Dendritic cell treated with granulocyte-macrophage colony-stimulating factor and Interleukin-4, amounts not matched to agents 40 ng/mL and 50 ng/mL, for 4 days (primary cell): ENCODE measurements around the gene OXA1L.

Experiments
- H3K27ac Mint-ChIP-seq: one replicate; pipeline ENCODE4 v1.8.0; 2022; ENCODE audit warnings: mild to moderate bottlenecking, mixed read lengths
- H3K27me3 Mint-ChIP-seq: one replicate; pipeline ENCODE4 v1.8.0; 2022; ENCODE audit warnings: mild to moderate bottlenecking, mixed read lengths
- H3K36me3 Mint-ChIP-seq: one replicate; pipeline ENCODE4 v1.8.0; 2022; ENCODE audit warnings: low read depth, mixed read lengths
- H3K4me1 Mint-ChIP-seq: one replicate; pipeline ENCODE4 v1.8.0; 2022; ENCODE audit warnings: low read depth, mixed read lengths
- H3K4me3 Mint-ChIP-seq: one replicate; pipeline ENCODE4 v1.8.0; 2022; ENCODE audit warnings: mild to moderate bottlenecking, moderate library complexity, mixed read lengths
- H3K9me3 Mint-ChIP-seq: one replicate; pipeline ENCODE4 v1.8.0; 2022; ENCODE audit warnings: mixed read lengths
- intact Hi-C: fragments of 100-400 bp; cut with micrococcal nuclease; formaldehyde crosslinking; loops from one replicate; pipeline ENCODE4 v1.15.0; 2022

The OXA1L gene

GRCh38 chr14:22814941-22815713 lies 48.6 kb downstream of the OXA1L start, which contains the start of gene SLC7A7:
TSS of gene SLC7A7 (minus strand) at chr14:22815435. CDS start at chr14:22813398, 2,037 bp downstream.
- peaks cover 80% of the 10 kb centered on the region for H3K4me1 Mint-ChIP-seq
- H3K4me3 Mint-ChIP-seq, result peak within 1 kb of the TSS; percentile 84
- H3K27me3 Mint-ChIP-seq, result no peaks in the 10 kb centered on the region
- H3K27ac Mint-ChIP-seq, result peak within 1 kb of the TSS; percentile 85
- H3K9me3 Mint-ChIP-seq, result no peaks in the 10 kb centered on the region
- intact Hi-C loops, result loop anchor here (2.0 to 5.0 kb wide), 2 partner anchors 32 to 243 kb away; no protein-coding TSS in a partner anchor
- H3K36me3 Mint-ChIP-seq, result peaks cover 34% of the 10 kb centered on the region

DNA sequence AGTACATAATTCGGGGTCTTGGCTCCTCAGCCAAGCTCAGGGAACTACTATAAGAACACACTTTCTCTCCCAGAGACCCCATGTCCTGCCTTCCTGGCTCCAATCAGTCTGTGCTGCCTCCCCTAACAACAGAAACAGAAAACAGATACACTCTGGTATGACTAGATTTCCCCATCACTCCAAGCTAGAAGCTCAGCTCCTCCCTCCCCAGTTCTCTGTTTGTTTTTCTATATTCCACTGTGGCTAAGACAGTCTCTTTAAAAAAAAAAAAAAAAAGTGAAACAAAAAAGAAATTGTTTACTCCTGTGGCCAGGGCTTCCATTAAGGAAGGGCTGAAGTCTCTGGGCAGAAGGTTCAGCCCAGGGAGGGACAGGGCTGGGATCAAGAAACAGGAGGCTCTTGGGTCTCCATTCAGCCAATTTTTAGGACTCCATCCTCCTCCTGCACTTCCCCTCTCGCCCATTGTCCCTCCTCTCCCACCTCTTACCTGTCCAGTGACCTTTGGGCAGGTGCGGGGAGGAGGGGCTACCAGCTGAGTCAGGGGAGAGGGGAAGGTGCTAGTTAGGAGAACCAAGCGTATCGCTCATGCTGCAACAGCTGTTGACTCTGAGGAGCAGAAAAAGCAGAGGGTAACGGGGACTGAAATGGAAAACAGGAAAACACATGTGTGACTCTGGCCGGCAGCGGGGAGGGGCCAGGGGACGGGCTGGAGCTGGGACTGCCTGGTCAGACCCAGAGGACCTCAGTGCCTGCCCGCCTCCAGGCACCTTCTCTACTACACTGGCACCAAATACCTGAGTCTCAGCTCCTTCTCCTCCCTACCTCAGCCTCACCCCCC lies 52.9 kb downstream of the OXA1L start:
- H3K36me3 Mint-ChIP-seq, result peaks cover 9% of the 10 kb centered on the region
- peak overlapping the region; percentile 80 for H3K27ac Mint-ChIP-seq
- intact Hi-C loops, result loop anchor here (2.0 to 5.0 kb wide), 2 partner anchors 161 to 247 kb away; no protein-coding TSS in a partner anchor
- H3K27me3 Mint-ChIP-seq, result no peaks in the 10 kb centered on the region
- no peaks in the 10 kb centered on the region for H3K9me3 Mint-ChIP-seq
- H3K4me3 Mint-ChIP-seq, result peak overlapping the region; percentile 77
- peaks cover 74% of the 10 kb centered on the region for H3K4me1 Mint-ChIP-seq

GRCh38 chr14:22820731-22821130 lies 54.2 kb downstream of the OXA1L start:
- Mint-ChIP-seq H3K36me3 (no peaks in the 10 kb centered on the region), H3K4me3 (no peak overlapping the region), H3K9me3 (no peaks in the 10 kb centered on the region), H3K27ac (no peak overlapping the region), H3K4me1 (peaks cover 68% of the 10 kb centered on the region), H3K27me3 (no peaks in the 10 kb centered on the region)
- intact Hi-C loops, result loop anchor here (5.0 kb wide), 1 partner anchor 82 kb away; no protein-coding TSS in a partner anchor

DNA sequence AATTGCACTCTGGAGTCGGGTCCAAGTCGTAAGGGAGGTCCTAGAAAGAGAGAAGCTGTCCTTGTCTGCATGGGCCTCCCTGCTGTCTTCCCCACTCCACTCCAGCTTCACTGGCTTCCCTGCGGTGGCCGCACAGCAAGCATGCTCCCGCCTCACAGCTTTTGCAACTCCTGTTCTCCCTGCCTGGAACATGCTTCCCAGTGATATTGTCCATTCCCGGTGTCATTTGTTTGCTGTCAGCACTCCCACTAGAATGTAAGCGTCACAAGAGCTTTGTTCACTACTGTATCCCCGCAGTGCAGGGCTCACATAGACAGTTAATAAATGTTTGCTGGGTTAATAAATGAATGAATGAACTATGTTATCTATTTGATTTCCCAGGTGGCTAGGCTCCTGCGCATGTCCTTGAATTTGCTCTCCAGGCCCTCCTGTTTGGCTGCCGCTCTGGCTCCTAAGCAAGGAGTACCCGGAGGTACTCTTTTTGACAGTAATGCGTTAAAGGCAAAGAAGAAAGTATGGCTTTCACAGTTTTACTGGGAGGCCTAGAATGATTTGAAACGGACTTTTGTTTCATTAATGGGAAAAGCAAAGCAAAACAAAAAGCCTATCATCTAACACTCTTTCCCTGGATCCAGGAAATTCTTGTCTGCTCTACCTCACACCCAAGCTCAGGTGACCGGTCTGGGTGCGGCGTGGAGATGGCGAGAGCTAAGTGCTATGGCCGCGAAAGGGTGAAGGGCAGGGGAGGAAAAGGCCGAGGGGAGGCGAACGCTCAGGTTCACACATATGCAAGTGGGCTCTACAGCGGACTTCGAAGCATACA lies 54.9 kb downstream of the OXA1L start:
- Mint-ChIP-seq H3K9me3 (no peaks in the 10 kb centered on the region), H3K36me3 (no peaks in the 10 kb centered on the region), H3K27ac (peak overlapping the region; percentile 25), H3K27me3 (no peaks in the 10 kb centered on the region), H3K4me1 (peaks cover 62% of the 10 kb centered on the region), H3K4me3 (no peak overlapping the region)
- intact Hi-C loops, result loop anchor here (5.0 kb wide), 1 partner anchor 81 kb away; no protein-coding TSS in a partner anchor

- peak overlapping the region; percentile 72 for H3K27ac Mint-ChIP-seq
- H3K9me3 Mint-ChIP-seq, result no peaks in the 10 kb centered on the region
- H3K27me3 Mint-ChIP-seq, result no peaks in the 10 kb centered on the region
- intact Hi-C loops, result loop anchor here (5.0 kb wide), 1 partner anchor 80 kb away; no protein-coding TSS in a partner anchor
- no peaks in the 10 kb centered on the region for H3K36me3 Mint-ChIP-seq
- H3K4me1 Mint-ChIP-seq, result peaks cover 57% of the 10 kb centered on the region
- H3K4me3 Mint-ChIP-seq, result peak overlapping the region; percentile 58
Observed at GRCh38 chr14:22822016-22822570, 55.6 kb downstream of the OXA1L start.
